Adrenal gland (tissue), 12 donors: ENCODE measurements around the gene TPBGL. TPM values are rescaled to one million over a fixed set of nuclear protein-coding genes. Genes with fewer than 3 reads are reported as not detected.

Experiments used
- DNase-seq, 7 donors: peaks; one replicate each; pipeline ENCODE4 v3.0.0-alpha.2; 2019 to 2020
- H3K27ac ChIP-seq, 5 donors: fragments of 200-600 bp; sonication (generic) in 4 of 5; 1 replicate in 3 of 5; 2 replicates in 2 of 5; pipeline versions ENCODE4 v1.5.1 to v1.8.0; 2016 to 2020; ENCODE audit warnings: mild to moderate bottlenecking in 1 of 5
- H3K27me3 ChIP-seq: fragments of 200-600 bp; 2 replicates; pipeline ENCODE4 v1.8.0; 2021
- H3K36me3 ChIP-seq, 2 donors: fragments of 200-600 bp; replicated peaks in 1 of 2; 1 replicate in 1 of 2; 2 replicates in 1 of 2; pipeline versions ENCODE4 v1.5.1 to v1.8.0; 2018 to 2022
- H3K4me1 ChIP-seq, 2 donors: fragments of 200-600 bp; replicated peaks in 1 of 2; 1 replicate in 1 of 2; 2 replicates in 1 of 2; pipeline versions ENCODE4 v1.5.1 to v1.8.0; 2018 to 2021
- H3K4me3 ChIP-seq, 4 donors: fragments of 200-600 bp; sonication (generic) in 3 of 4; one replicate each; pipeline ENCODE4 v1.5.1; 2016 to 2018
- H3K9me3 ChIP-seq, 3 donors: fragments of 200-600 bp; sonication (generic) in 1 of 3; replicated peaks in 1 of 3; 1 replicate in 2 of 3; 2 replicates in 1 of 3; pipeline versions ENCODE4 v1.5.1 to v1.8.0; 2016 to 2021
- POLR2A ChIP-seq, 2 donors: fragments of 450-650 bp; IDR thresholded peaks; one replicate each; pipeline ENCODE4 v1.6.1; 2017; ENCODE audit warnings: antibody characterized with exemption in 2 of 2, mild to moderate bottlenecking in 2 of 2, moderate library complexity in 1 of 2
- WGBS, 4 donors: extraction: QIAGEN DNeasy Blood & Tissue Kit in 2 of 4; methylation state at CpG; one replicate each; pipeline versions ENCODE4 v1.1.5 to v1.1.7; 2013 to 2017; 5-methylcytosine and 5-hydroxymethylcytosine counted together
- intact Hi-C, 2 donors: fragments of 100-400 bp; cut with DNase I; formaldehyde crosslinking; loops; one replicate each; pipeline versions ENCODE4 v1.14.1 to v1.15.0; 2022 to 2023
- polyA plus RNA-seq, 3 donors: library from polyadenylated mRNA; stranded (reverse); fragments of 200-250 nt in 2 of 3; fragments of 350-450 nt in 1 of 3; fragmentation: Illumina TruSeq in 1 of 3; extraction: RNeasy Lipid Tissue Mini Kit (QIAGEN cat#74804) in 1 of 3; gene quantifications; one replicate each; pipeline ENCODE4 v1.2.3, GENCODE V29; 2013 to 2014
- total RNA-seq, 9 donors: library from RNA; depleted of rRNA in 4 of 9; stranded (reverse); fragments of >200 nt in 4 of 9; fragments of 120-200 nt in 1 of 9; fragmentation: NEBNext Ultra II Directional in 1 of 9; extraction: Animal tissue kit (Norgen Biotek cat#: 25700) in 1 of 9; gene quantifications; one replicate each; pipeline versions ENCODE4 v1.1.0 to v1.2.4, GENCODE V29; 2013 to 2023
- TF ChIP-seq, protein P1 (sequence below), 6 experiments: fragments of 450-650 bp in 4 of 6; fragments of 200-600 bp in 2 of 6; sonication (generic) in 1 of 6; IDR thresholded peaks; 1 replicate in 5 of 6; 2 replicates in 1 of 6; pipeline versions ENCODE4 v1.5.1 to v1.8.0; 2016 to 2021; ENCODE audit warnings: antibody characterized with exemption in 6 of 6, mild to moderate bottlenecking in 2 of 6, moderate library complexity in 1 of 6
- donor health status: healthy with polysubstance abuse.
- donor health status: Bipolar disorder and iron deficiency.
- donor health status: DM: yes; HTN: yes; CAD: no.
- donor health status: DM: no; HTN: no; CAD: no.
- donor health status: DM: no; HTN: no; CAD: no.
- donor health status: DM: yes; HTN: yes; CAD: no.

TPBGL gene
- total and polyA plus RNA-seq, 12 donors, result 0.11 to 4.3 (median 1.4) TPM

DNA sequence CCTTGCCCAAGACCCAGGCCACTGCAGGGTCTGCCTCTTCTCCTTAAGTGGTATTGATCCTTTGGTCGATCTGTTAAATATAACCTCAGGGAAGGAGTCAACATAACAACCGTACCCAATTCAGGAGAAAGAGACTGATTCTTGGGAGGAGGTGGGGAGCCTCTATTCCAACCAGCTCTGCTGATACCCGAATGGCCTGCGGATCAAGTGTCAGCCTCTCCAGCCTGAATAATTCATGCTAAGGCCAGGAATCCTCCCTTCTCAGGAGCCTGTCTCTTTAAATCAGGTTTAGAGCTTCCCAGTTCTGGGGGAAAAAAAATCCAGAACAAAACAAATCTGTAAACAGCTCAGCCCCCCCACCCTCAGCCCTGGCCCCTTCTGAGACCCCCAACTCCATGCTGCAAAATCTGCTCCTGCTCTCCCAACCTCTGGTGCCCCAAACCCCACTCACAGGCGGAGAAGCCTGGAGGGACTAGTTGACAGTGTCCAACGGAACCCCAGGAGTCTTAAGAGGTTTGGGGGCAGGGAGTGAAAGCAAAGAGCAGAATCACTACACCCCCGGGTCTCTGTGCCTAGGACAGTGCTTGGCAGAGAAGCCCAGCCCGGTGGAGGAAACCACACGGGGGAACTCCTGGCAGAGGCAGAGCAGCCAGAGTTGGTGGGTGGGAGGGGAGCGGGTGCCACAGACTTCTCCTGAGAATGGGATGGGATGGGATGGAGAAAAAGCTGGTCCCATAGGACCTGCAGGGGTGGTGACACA is 863 bp upstream of the TPBGL start:
- TF ChIP-seq, protein P1, sequence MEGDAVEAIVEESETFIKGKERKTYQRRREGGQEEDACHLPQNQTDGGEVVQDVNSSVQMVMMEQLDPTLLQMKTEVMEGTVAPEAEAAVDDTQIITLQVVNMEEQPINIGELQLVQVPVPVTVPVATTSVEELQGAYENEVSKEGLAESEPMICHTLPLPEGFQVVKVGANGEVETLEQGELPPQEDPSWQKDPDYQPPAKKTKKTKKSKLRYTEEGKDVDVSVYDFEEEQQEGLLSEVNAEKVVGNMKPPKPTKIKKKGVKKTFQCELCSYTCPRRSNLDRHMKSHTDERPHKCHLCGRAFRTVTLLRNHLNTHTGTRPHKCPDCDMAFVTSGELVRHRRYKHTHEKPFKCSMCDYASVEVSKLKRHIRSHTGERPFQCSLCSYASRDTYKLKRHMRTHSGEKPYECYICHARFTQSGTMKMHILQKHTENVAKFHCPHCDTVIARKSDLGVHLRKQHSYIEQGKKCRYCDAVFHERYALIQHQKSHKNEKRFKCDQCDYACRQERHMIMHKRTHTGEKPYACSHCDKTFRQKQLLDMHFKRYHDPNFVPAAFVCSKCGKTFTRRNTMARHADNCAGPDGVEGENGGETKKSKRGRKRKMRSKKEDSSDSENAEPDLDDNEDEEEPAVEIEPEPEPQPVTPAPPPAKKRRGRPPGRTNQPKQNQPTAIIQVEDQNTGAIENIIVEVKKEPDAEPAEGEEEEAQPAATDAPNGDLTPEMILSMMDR (IDR thresholded peaks at IDR 0.05), result no peak
- TF ChIP-seq POLR2A (IDR thresholded peaks at IDR 0.05), result no peak
- WGBS, 4 donors, result 59 to 72% (median 65%) methylated on average over 10 of the region's 10 CpGs
- intact Hi-C loops, result loop anchor here (5.0 to 10.0 kb wide), 2 partner anchors 215 to 217 kb away; no protein-coding TSS in a partner anchor
- Histone ChIP-seq H3K36me3 (no peaks in the 10 kb centered on the region), H3K4me1 (peaks cover 0 to 9% of the 10 kb centered on the region in 2 donors), H3K4me3 (no peak overlapping the region), H3K9me3 (no peaks in the 10 kb centered on the region), H3K27me3 (no peaks in the 10 kb centered on the region), H3K27ac (no peak overlapping the region)
- DNase-seq, result peak in 1 of 7 donors; percentile 42

DNA sequence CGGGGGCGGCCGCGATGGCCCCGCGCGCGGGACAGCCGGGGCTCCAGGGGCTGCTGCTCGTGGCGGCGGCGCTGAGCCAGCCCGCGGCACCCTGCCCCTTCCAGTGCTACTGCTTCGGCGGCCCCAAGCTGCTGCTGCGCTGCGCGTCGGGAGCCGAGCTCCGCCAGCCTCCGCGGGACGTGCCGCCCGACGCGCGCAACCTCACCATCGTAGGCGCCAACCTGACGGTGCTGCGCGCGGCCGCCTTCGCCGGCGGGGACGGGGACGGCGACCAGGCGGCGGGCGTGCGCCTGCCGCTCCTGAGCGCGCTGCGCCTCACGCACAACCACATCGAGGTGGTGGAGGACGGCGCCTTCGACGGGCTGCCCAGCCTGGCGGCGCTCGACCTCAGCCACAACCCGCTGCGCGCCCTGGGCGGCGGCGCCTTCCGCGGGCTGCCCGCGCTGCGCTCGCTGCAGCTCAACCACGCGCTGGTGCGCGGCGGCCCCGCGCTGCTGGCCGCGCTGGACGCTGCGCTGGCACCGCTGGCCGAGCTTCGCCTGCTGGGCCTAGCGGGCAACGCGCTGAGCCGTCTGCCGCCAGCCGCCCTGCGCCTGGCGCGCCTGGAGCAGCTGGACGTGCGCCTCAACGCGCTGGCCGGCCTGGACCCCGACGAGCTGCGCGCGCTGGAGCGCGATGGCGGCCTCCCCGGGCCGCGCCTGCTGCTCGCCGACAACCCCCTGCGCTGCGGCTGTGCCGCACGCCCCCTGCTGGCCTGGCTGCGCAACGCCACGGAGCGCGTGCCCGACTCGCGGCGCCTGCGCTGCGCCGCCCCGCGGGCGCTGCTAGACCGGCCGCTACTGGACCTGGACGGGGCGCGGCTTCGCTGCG is 697 bp downstream of the TPBGL start:
- H3K27ac ChIP-seq, result peak overlapping the region in 1 of 5 donors; percentile 30
- intact Hi-C loops, result loop anchor here (5.0 to 10.0 kb wide), 2 partner anchors 216 to 219 kb away; no protein-coding TSS in a partner anchor
- no peaks in the 10 kb centered on the region for H3K27me3 ChIP-seq
- WGBS, 4 donors, result 0 to 1% (median 1%) methylated on average over 8 to 140 of the region's 140 CpGs
- H3K36me3 ChIP-seq, result no peaks in the 10 kb centered on the region
- TF ChIP-seq, protein P1 (IDR thresholded peaks at IDR 0.05), result peak in 3 of 6 experiments; percentile 96 to 100 (median 100)
- TF ChIP-seq POLR2A (IDR thresholded peaks at IDR 0.05), result peak in 1 of 2 donors; percentile 18
- H3K4me1 ChIP-seq, result peaks cover 0 to 9% of the 10 kb centered on the region in 2 donors
- H3K9me3 ChIP-seq, result no peaks in the 10 kb centered on the region
- peak overlapping the region in 1 of 4 donors; percentile 62 for H3K4me3 ChIP-seq
- DNase-seq, result peak; percentile 73 to 91 (median 85)

DNA sequence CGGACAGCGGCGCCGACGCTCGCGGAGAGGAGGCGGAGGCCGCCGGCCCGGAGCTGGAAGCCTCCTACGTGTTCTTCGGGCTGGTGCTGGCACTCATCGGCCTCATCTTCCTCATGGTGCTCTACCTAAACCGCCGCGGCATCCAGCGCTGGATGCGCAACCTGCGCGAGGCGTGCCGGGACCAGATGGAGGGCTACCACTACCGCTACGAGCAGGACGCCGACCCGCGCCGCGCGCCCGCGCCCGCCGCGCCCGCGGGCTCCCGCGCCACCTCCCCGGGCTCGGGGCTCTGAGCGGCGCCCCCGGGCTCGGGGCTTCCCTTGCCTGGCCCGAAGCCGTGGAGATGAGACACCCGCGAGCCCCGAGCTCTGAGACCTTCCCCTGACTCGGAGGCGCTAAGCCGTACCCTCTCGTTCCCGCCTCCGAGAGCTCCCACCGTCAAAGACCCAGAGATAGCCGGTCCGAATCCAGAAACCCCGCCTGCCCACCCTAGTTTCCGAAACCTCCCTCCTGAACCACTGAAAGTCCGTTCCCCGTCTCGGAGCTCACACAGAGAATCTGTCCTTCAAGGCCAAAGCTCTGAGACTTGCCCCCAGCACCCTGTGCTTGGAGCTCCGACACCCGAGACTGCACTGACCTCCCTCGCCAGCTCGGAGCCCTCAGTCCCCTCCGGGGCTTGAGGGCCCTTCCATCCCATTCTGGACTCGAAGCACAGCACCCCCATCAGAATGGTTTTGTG is 1.5 kb downstream of the TPBGL start:
- Histone ChIP-seq H3K36me3 (no peaks in the 10 kb centered on the region), H3K9me3 (no peaks in the 10 kb centered on the region), H3K27ac (no peak overlapping the region), H3K4me3 (peak overlapping the region in 1 of 4 donors; percentile 62), H3K27me3 (no peaks in the 10 kb centered on the region), H3K4me1 (peaks cover 0 to 9% of the 10 kb centered on the region in 2 donors)
- no peak for TF ChIP-seq POLR2A (IDR thresholded peaks at IDR 0.05)
- TF ChIP-seq, protein P1 (IDR thresholded peaks at IDR 0.05), result peak in 1 of 6 experiments; percentile 30
- WGBS, 4 donors, result 5 to 17% (median 9%) methylated on average over 6 to 72 of the region's 72 CpGs
- intact Hi-C loops, result loop anchor here (2.0 to 10.0 kb wide), 3 partner anchors 101 to 220 kb away; no protein-coding TSS in a partner anchor
- DNase-seq, result peak in 1 of 7 donors; percentile 50
